HG03159 (cell line): ENCODE data around the gene CDK2AP2.

ENCODE experiments used
- ATAC-seq: cut with Tn5 transposase; IDR thresholded peaks from one replicate; pipeline ENCODE4 v1.9.1; 2021; ENCODE audit warnings: mild to moderate bottlenecking, moderate library complexity; ENCODE audit not compliant: unreplicated experiment

Gene CDK2AP2

GRCh38 chr11:67504005-67504949 is 3.7 kb downstream of the CDK2AP2 start:
- ATAC-seq: no peak

- no peak for ATAC-seq
Measured at GRCh38 chr11:67503119-67504004, 4.6 kb downstream of the CDK2AP2 start.

GRCh38 chr11:67502328-67502979 is 5.5 kb downstream of the CDK2AP2 start:
- ATAC-seq: no peak

- no peak for ATAC-seq
Measured at GRCh38 chr11:67501854-67502253, 6.1 kb downstream of the CDK2AP2 start.

GRCh38 chr11:67500831-67501715 is 6.9 kb downstream of the CDK2AP2 start:
- ATAC-seq: no peak

- no peak for ATAC-seq
Measured at GRCh38 chr11:67500484-67500821, 7.5 kb downstream of the CDK2AP2 start.

GRCh38 chr11:67499808-67500483 is 8.0 kb downstream of the CDK2AP2 start:
- ATAC-seq: no peak

- ATAC-seq: no peak
Measured at GRCh38 chr11:67498544-67498972, 9.4 kb downstream of the CDK2AP2 start.

GRCh38 chr11:67497656-67498291 is 10.2 kb downstream of the CDK2AP2 start:
- ATAC-seq: no peak

GRCh38 chr11:67496113-67496512 is 11.8 kb downstream of the CDK2AP2 start:
- ATAC-seq: no peak

GRCh38 chr11:67495234-67496005 is 12.5 kb downstream of the CDK2AP2 start:
- no peak for ATAC-seq

- ATAC-seq: no peak
Measured at GRCh38 chr11:67494371-67495233, 13.4 kb downstream of the CDK2AP2 start.

GRCh38 chr11:67493548-67494370 is 14.2 kb downstream of the CDK2AP2 start:
- no peak for ATAC-seq

GRCh38 chr11:67492801-67493547 is 15.0 kb downstream of the CDK2AP2 start:
- ATAC-seq: no peak

- no peak for ATAC-seq
Measured at GRCh38 chr11:67492069-67492727, 15.8 kb downstream of the CDK2AP2 start.
